ENCODE measurements around the gene KCNMB4.

Gene KCNMB4

DNA sequence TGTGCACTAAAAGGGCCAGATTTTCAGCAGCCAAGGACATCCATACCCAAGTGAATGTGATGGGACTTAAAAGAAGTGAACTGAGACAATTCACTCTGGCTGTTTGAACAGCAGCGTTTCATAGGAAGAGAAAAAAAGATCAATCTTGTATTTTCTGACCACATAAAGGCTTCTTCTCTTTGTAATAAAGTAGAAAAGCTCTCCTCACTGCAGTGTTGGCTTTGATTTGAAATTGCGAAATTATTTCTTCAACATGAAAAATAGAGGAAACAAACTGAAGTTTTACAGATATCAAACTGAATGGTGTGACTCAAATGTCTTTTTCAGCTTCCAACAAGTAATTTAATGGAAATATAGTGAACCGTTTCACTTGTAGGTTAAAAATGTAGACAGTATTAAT is 11.3 kb upstream of the KCNMB4 start:
- DNase-seq (ENCODE audit: low read depth): no peak
- no peak overlapping the region for H3K4me3 ChIP-seq (ENCODE audit: control insufficient read depth, low read depth, low read length)
- TF ChIP-seq CTCF (conservative IDR thresholded peaks at IDR 0.05; ENCODE audit: control insufficient read depth, insufficient read depth, low read depth, low read length): no peak

GRCh38 chr12:70355972-70356371 is 10.1 kb upstream of the KCNMB4 start:
- no peak for TF ChIP-seq CTCF (conservative IDR thresholded peaks at IDR 0.05; ENCODE audit: control insufficient read depth, insufficient read depth, low read depth, low read length)
- H3K4me3 ChIP-seq (ENCODE audit: control insufficient read depth, low read depth, low read length): no peak overlapping the region
- no peak for DNase-seq (ENCODE audit: low read depth)

- H3K4me3 ChIP-seq (ENCODE audit: control insufficient read depth, low read depth, low read length): no peak overlapping the region
- TF ChIP-seq CTCF (conservative IDR thresholded peaks at IDR 0.05; ENCODE audit: control insufficient read depth, insufficient read depth, low read depth, low read length): no peak
- no peak for DNase-seq (ENCODE audit: low read depth)
Observed at GRCh38 chr12:70359458-70360197, 6.5 kb upstream of the KCNMB4 start.

DNA sequence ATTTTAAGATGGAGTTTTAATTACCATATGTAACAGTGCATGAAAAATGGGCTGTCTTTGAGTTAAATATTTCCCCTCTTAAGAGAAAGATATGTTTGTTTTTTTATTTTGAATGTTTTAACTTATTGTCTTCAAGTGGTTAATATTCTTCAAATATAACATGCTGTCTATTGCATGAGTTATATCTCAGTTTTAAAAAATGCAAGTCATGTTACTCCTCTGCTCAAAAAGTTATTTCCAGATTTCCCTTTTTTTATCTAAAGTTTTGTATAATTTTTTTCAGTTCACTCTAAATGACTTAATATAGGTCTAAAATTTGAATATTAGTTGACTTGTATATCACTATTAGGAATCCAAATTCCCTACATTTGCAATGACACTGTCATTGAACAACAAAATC is 5.9 kb upstream of the KCNMB4 start:
- H3K4me3 ChIP-seq (ENCODE audit: control insufficient read depth, low read depth, low read length): no peak overlapping the region
- no peak for TF ChIP-seq CTCF (conservative IDR thresholded peaks at IDR 0.05; ENCODE audit: control insufficient read depth, insufficient read depth, low read depth, low read length)
- DNase-seq (ENCODE audit: low read depth): no peak

DNA sequence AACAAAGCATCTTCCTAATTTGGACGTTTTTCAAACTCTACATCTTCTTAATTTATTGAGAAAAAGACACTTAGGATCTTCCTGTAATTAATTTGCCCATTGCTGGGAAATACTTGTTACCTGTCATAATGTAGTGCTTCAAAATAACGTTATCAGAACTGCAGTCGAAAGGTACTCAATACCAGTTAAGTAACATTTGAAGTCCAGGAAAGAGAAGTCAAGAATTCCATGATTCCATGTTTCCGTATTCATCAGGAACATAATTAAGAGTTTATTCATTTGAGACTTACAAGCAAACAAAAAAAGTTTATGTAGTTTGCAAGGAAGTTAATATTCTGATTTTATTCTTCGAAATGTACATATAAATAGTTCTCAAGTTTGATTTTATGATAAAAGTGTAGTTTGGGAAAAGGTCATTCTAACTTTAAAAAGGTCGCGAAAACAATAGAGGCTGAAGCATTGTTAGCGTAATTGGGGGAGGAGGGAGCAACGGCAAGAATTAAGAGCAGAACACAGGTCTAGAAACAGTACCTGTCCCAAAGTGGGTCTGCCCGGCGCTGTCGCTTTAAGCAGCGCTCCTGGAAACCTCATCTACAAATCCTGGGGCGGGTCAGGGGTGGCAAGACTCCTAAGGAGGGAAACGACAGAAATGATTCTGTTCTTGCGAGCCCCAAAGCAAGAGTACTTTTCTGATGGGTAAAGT is 1.2 kb upstream of the KCNMB4 start:
- no peak for DNase-seq (ENCODE audit: low read depth)
- no peak for TF ChIP-seq CTCF (conservative IDR thresholded peaks at IDR 0.05; ENCODE audit: control insufficient read depth, insufficient read depth, low read depth, low read length)
- no peak overlapping the region for H3K4me3 ChIP-seq (ENCODE audit: control insufficient read depth, low read depth, low read length)

DNA sequence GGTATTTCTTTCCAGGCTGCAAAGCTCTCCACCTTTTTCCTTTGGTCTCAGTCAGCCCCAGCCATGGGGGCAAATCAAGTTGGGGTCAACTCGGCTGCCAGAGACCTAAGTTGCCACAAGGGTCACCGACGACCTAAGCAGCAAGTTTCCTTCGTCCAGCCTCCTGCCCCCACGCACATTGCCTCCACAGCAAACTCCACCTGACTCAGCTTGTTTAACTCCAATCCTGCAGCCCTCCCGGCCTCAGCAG is 767 bp upstream of the KCNMB4 start:
- no peak for DNase-seq (ENCODE audit: low read depth)
- H3K4me3 ChIP-seq (ENCODE audit: control insufficient read depth, low read depth, low read length): peak overlapping the region; percentile 33
- TF ChIP-seq CTCF (conservative IDR thresholded peaks at IDR 0.05; ENCODE audit: control insufficient read depth, insufficient read depth, low read depth, low read length): no peak
